Measurements from ENCODE around the gene HDAC9.
A peak's percentile ranks its signal among the peaks of the same experiment; 100 is the strongest.

The HDAC9 gene

GRCh38 chr7:18566829-18567228 is 71.3 kb downstream of the HDAC9 start:
- Histone ChIP-seq H3K9me3 (peaks cover 4% of the 10 kb centered on the region), H3K36me3 (no peaks in the 10 kb centered on the region; the same call in 1 of the 2 replicates), H3K4me3 (ENCODE audit: low read depth, low read length) (no peak overlapping the region), H3K4me1 (peaks cover 16% of the 10 kb centered on the region), H3K27me3 (no peaks in the 10 kb centered on the region)
- TF ChIP-seq CTCF (IDR thresholded peaks at IDR 0.05; ENCODE audit: low read depth, low read length) = no peak
- no peak for DNase-seq

GRCh38 chr7:18570441-18570840 is 74.9 kb downstream of the HDAC9 start:
- Histone ChIP-seq H3K36me3 (peaks cover 7% of the 10 kb centered on the region), H3K4me1 (peaks cover 16% of the 10 kb centered on the region), H3K4me3 (ENCODE audit: low read depth, low read length) (no peak overlapping the region), H3K27me3 (no peaks in the 10 kb centered on the region), H3K9me3 (peaks cover 4% of the 10 kb centered on the region)
- DNase-seq = no peak
- no peak for TF ChIP-seq CTCF (IDR thresholded peaks at IDR 0.05; ENCODE audit: low read depth, low read length)

DNA sequence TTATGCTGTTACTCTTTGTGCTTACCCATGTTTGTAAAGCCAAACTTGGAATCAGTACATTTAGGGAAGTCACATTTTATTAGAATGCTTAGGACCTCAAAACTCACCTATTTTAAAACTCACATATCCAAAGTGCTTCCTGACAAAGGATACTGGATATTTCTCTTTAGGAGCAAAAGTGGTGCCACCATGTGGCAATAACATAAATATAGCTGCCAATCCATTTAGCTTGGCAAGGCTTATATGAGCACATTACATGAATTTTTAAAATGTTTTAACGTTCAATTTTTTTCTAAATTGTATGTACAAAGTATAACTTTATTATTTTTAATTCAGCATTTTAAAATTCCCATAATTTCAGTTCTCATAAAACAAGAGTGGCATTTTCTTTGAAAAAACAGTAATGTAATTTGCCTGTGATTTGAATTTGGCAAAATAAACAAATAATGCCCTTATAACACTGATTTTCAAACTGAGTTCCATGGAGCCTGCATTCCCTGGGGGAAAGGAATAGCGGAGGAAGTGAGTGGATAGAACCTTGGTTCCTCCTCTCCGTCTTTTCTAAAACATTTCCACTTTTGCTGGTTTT is 75.4 kb downstream of the HDAC9 start:
- DNase-seq = peak; percentile 19
- peak; percentile 66 for TF ChIP-seq CTCF (IDR thresholded peaks at IDR 0.05; ENCODE audit: low read depth, low read length)
- H3K4me3 ChIP-seq (ENCODE audit: low read depth, low read length) = no peak overlapping the region
- no peaks in the 10 kb centered on the region for H3K27me3 ChIP-seq
- peaks cover 7% of the 10 kb centered on the region for H3K36me3 ChIP-seq
- H3K4me1 ChIP-seq = peaks cover 16% of the 10 kb centered on the region
- peaks cover 4% of the 10 kb centered on the region for H3K9me3 ChIP-seq

- DNase-seq = no peak
- TF ChIP-seq CTCF (IDR thresholded peaks at IDR 0.05; ENCODE audit: low read depth, low read length) = no peak
- Histone ChIP-seq H3K9me3 (no peaks in the 10 kb centered on the region), H3K36me3 (peaks cover 7% of the 10 kb centered on the region; the same call in 1 of the 2 replicates), H3K4me1 (peaks cover 10% of the 10 kb centered on the region; the same call in 1 of the 2 replicates), H3K27me3 (no peaks in the 10 kb centered on the region), H3K4me3 (ENCODE audit: low read depth, low read length) (no peak overlapping the region)
These were observed 76.6 kb downstream of the HDAC9 start for GRCh38 chr7:18572154-18572553.

GRCh38 chr7:18572885-18573284 is 77.3 kb downstream of the HDAC9 start:
- Histone ChIP-seq H3K4me3 (ENCODE audit: low read depth, low read length) (no peak overlapping the region), H3K9me3 (no peaks in the 10 kb centered on the region), H3K36me3 (peaks cover 7% of the 10 kb centered on the region; the same call in 1 of the 2 replicates), H3K4me1 (peaks cover 10% of the 10 kb centered on the region; the same call in 1 of the 2 replicates), H3K27me3 (no peaks in the 10 kb centered on the region)
- TF ChIP-seq CTCF (IDR thresholded peaks at IDR 0.05; ENCODE audit: low read depth, low read length) = no peak
- no peak for DNase-seq

DNA sequence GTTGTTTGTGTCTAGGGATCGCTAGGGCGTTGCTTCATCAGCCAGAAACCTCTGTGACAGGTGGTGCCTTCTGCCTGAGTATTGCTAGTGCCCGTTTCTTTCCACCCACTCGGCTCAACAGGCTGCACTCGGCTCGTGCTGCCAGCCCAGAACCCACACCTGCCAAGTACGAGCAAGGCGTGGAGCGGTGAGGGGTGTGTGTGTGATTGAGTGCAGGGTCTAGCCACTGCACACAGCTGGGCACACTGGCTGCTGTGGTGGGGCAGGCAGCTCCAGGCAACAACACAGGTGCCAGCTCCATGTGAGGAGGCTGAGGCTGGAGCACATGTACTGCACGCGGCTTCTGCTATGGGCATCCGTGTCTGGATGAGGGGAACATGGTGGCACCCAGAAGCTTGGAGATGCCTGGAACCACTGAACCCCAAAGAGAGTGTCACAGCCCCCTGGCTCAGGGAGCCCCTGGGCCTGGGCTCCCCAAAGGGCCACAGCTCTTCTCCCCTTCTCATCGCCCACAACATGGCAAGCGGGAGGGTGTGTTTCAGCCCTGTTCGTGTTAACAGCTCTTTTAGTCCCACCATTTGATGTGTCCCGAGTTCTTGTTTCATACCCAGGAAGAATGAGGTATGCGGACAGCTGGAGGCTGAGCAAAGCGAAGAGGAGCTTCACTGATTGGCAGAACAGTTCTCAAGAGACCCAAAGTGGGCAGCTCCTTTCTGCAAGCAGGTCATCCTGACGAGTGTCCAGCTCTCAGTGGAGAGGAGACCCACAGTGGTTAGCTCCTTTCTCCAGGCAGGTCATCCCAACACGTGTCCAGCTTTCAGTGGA is 78.1 kb downstream of the HDAC9 start:
- Histone ChIP-seq H3K4me3 (ENCODE audit: low read depth, low read length) (no peak overlapping the region), H3K36me3 (peaks cover 7% of the 10 kb centered on the region; the same call in 1 of the 2 replicates), H3K27me3 (no peaks in the 10 kb centered on the region), H3K9me3 (no peaks in the 10 kb centered on the region), H3K4me1 (peaks cover 10% of the 10 kb centered on the region; the same call in 1 of the 2 replicates)
- no peak for DNase-seq
- TF ChIP-seq CTCF (IDR thresholded peaks at IDR 0.05; ENCODE audit: low read depth, low read length) = no peak

Measured in BE2C (cell line).